ENCODE results near the gene CAMKK1.

Gene CAMKK1

DNA sequence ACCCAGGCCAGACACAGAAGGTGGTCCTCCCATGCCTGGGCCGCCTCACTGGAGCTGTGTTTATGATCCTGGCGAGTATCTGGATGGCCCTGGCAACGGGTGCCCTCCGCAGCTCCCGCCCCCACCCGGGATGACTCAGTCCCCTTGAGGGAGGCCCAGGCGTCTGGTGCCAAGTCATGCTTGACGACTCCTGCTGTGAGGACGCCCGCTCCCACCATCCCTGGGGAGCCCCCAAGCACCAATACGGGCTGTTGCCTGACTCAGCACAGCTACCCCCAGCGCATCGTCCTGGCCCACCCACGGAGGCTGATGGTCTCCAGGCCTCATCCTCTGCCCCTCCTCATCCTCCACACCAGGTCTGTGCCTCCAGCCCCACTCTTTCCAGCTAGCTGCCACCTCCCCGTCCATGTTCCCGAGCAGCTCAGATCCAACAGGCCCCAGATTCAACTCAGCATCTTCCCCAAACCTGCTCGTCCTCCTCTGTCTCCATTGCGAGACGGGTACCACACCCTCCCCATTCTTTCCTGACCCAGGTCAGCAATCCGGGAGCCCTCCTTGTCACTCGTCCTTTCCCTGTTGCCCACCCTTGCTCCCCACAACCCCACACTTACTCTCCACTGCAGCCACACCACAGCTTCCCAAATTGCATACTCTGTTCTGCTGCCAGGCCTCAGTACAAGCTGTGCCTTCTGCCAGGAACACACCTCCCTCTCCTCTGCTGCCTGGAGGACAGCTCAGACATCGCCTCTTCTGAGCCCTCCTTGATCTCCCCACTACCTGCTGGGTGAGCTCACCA lies 2.6 kb downstream of the CAMKK1 start:
- peak; percentile 71 for ATAC-seq
- no peak for TF ChIP-seq ZFP3 (CRISPR knock-in tag; IDR thresholded peaks at IDR 0.05)
- TF ChIP-seq, protein P1, sequence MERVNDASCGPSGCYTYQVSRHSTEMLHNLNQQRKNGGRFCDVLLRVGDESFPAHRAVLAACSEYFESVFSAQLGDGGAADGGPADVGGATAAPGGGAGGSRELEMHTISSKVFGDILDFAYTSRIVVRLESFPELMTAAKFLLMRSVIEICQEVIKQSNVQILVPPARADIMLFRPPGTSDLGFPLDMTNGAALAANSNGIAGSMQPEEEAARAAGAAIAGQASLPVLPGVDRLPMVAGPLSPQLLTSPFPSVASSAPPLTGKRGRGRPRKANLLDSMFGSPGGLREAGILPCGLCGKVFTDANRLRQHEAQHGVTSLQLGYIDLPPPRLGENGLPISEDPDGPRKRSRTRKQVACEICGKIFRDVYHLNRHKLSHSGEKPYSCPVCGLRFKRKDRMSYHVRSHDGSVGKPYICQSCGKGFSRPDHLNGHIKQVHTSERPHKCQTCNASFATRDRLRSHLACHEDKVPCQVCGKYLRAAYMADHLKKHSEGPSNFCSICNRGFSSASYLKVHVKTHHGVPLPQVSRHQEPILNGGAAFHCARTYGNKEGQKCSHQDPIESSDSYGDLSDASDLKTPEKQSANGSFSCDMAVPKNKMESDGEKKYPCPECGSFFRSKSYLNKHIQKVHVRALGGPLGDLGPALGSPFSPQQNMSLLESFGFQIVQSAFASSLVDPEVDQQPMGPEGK (CRISPR knock-in tag; IDR thresholded peaks at IDR 0.05; ENCODE audit: borderline replicate concordance), result 0 out of 2 replicates have a peak, but pooled peaks have one; percentile 23

DNA sequence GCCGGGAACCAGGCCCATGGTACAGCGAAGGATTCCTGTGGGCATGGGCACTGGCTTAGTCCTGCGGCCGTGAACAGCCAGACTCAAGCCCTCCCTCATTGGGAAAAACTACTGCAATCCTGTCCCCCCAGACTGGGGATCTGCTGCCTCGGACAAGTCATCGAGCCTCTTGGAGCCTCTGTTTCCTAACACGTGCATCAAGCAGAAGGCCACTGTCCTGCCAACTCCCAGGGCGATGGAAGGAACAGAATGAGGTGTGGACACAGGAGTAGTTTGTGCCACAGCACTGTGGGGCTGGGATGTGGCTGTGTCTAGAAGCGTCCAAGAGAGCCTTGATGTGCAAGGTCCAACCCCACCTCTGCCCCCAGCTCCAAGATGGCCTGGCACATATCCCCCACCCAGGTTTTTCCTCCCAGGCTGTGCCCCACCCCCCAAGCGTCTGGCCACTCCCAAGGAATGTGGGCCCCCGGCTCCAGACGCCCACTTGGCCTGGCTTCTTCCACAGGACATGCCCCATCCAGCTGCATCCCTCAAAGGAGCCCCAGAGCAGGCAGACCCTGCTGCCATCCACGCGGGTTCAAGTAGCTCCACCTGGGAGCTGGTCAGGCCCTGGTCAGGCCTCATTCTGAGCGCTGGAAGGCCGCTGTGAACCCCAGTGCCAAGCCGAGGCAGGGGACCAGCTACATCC lies 3.4 kb downstream of the CAMKK1 start:
- ATAC-seq, result no peak
- TF ChIP-seq ZFP30 (CRISPR knock-in tag; IDR thresholded peaks at IDR 0.05) (no peak), OSR1 (CRISPR knock-in tag; IDR thresholded peaks at IDR 0.05) (no peak), GLIS3 (CRISPR knock-in tag; IDR thresholded peaks at IDR 0.05) (no peak), ZNF8 (CRISPR knock-in tag; IDR thresholded peaks at IDR 0.05) (no peak), RARB (CRISPR knock-in tag; IDR thresholded peaks at IDR 0.05) (no peak), ARNTL (CRISPR knock-in tag; IDR thresholded peaks at IDR 0.05; ENCODE audit: borderline replicate concordance, low read depth) (no peak), ZNF70 (CRISPR knock-in tag; IDR thresholded peaks at IDR 0.05) (no peak), ZNF565 (CRISPR knock-in tag; conservative IDR thresholded peaks at IDR 0.05; ENCODE audit: low read depth) (no peak), ESRRG (CRISPR knock-in tag; IDR thresholded peaks at IDR 0.05) (no peak), TOX (CRISPR knock-in tag; IDR thresholded peaks at IDR 0.05; ENCODE audit: borderline replicate concordance) (no peak), SNAI2 (CRISPR knock-in tag; IDR thresholded peaks at IDR 0.05) (no peak), CSDC2 (CRISPR knock-in tag; IDR thresholded peaks at IDR 0.05) (no peak), ZC3H10 (CRISPR knock-in tag; IDR thresholded peaks at IDR 0.05) (no peak), BACH2 (CRISPR knock-in tag; IDR thresholded peaks at IDR 0.05; ENCODE audit: borderline replicate concordance) (no peak), PPARA (CRISPR knock-in tag; IDR thresholded peaks at IDR 0.05; ENCODE audit: borderline replicate concordance) (no peak)
- TF ChIP-seq, protein P2, sequence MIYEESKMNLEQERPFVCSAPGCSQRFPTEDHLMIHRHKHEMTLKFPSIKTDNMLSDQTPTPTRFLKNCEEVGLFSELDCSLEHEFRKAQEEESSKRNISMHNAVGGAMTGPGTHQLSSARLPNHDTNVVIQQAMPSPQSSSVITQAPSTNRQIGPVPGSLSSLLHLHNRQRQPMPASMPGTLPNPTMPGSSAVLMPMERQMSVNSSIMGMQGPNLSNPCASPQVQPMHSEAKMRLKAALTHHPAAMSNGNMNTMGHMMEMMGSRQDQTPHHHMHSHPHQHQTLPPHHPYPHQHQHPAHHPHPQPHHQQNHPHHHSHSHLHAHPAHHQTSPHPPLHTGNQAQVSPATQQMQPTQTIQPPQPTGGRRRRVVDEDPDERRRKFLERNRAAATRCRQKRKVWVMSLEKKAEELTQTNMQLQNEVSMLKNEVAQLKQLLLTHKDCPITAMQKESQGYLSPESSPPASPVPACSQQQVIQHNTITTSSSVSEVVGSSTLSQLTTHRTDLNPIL (CRISPR knock-in tag; IDR thresholded peaks at IDR 0.05; ENCODE audit: low read depth), result no peak
- TF ChIP-seq, protein P3, sequence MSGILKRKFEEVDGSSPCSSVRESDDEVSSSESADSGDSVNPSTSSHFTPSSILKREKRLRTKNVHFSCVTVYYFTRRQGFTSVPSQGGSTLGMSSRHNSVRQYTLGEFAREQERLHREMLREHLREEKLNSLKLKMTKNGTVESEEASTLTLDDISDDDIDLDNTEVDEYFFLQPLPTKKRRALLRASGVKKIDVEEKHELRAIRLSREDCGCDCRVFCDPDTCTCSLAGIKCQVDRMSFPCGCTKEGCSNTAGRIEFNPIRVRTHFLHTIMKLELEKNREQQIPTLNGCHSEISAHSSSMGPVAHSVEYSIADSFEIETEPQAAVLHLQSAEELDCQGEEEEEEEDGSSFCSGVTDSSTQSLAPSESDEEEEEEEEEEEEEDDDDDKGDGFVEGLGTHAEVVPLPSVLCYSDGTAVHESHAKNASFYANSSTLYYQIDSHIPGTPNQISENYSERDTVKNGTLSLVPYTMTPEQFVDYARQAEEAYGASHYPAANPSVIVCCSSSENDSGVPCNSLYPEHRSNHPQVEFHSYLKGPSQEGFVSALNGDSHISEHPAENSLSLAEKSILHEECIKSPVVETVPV (CRISPR knock-in tag; IDR thresholded peaks at IDR 0.05), result no peak
- TF ChIP-seq, protein P1 (CRISPR knock-in tag; IDR thresholded peaks at IDR 0.05; ENCODE audit: borderline replicate concordance), result no peak

DNA sequence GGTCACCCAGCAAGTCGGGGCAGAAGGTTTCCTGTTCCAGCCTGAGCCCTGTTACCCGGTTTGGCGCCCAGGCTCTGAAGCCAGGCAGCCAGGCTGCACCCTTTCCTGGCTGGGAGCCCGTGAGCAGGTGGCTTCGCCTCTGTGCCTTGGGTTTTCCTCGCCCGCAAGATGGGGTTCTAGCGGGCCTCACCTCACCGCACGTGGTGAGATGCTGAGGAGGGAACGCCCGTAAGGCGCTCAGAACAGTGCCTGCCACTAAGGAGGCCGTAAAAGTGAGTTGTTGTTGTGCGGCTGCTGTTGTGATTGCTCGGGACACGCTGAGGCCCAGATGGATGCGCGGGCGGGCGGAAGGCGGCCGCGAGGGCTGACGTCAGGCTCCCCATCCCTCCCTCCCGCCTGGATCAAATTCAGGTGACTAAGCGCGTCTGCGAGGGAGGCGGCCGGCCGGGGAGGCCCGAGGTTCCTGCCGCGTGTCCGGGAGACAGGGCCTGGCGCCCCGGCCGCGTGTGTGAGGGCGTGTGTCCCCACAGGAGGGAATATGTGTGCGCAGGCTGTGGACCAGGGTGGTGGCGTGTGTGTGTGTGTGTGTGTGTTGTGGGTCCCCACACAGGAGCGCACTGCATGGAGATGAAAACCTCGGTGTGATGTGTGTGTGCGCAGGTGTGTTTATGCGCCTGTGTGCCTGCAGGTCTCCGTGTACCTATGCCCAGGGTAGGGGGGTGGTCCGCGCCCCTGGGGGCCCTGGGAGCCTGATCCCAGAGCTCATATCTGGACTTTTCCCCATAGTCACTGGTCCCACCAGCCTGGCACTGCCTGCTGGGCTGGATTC lies 4.3 kb downstream of the CAMKK1 start:
- no peak for ATAC-seq
- TF ChIP-seq, protein P3 (CRISPR knock-in tag; IDR thresholded peaks at IDR 0.05), result no peak
- no peak for TF ChIP-seq TCF4 (CRISPR knock-in tag; IDR thresholded peaks at IDR 0.05; ENCODE audit: borderline replicate concordance)
- no peak for TF ChIP-seq ZC3H10 (CRISPR knock-in tag; IDR thresholded peaks at IDR 0.05)
- TF ChIP-seq, protein P1 (CRISPR knock-in tag; IDR thresholded peaks at IDR 0.05; ENCODE audit: borderline replicate concordance), result no peak
- TF ChIP-seq OSR1 (CRISPR knock-in tag; IDR thresholded peaks at IDR 0.05), result no peak
- TF ChIP-seq ARNTL (CRISPR knock-in tag; IDR thresholded peaks at IDR 0.05; ENCODE audit: borderline replicate concordance, low read depth), result no peak
- TF ChIP-seq ZNF70 (CRISPR knock-in tag; IDR thresholded peaks at IDR 0.05), result no peak
- TF ChIP-seq ZFP3 (CRISPR knock-in tag; IDR thresholded peaks at IDR 0.05), result no peak
- TF ChIP-seq CSDC2 (CRISPR knock-in tag; IDR thresholded peaks at IDR 0.05), result no peak
- no peak for TF ChIP-seq ESRRG (CRISPR knock-in tag; IDR thresholded peaks at IDR 0.05)
- TF ChIP-seq BACH2 (CRISPR knock-in tag; IDR thresholded peaks at IDR 0.05; ENCODE audit: borderline replicate concordance), result no peak
